ENCODE results near the gene RUNDC3A. TPM values are rescaled to one million over a fixed set of nuclear protein-coding genes. Genes with fewer than 3 reads are reported as not detected.

The RUNDC3A gene
- total and polyA plus RNA-seq, 2 of the 13 experiments (the other 11 are each of a cell fraction or from before 2014, with no cell fraction given): 0.25 TPM; not detected in 1

GRCh38 chr17:44308320-44308818 lies at the start of gene RUNDC3A (continued):
- TF ChIP-seq CSRNP2 (CRISPR knock-in tag; conservative IDR thresholded peaks at IDR 0.05; ENCODE audit: low read depth): no peak
- peak; percentile 75; the same call in 1 of the 2 replicates for TF ChIP-seq RFXANK (CRISPR knock-in tag; IDR thresholded peaks at IDR 0.05)
- 0 out of 2 replicates have a peak, but pooled peaks have one; percentile 42 for TF ChIP-seq PBX3 (CRISPR knock-in tag; IDR thresholded peaks at IDR 0.05; ENCODE audit: borderline replicate concordance)
- no peak for TF ChIP-seq PAWR (CRISPR knock-in tag; IDR thresholded peaks at IDR 0.05; ENCODE audit: borderline replicate concordance)
- TF ChIP-seq FOXO1 (CRISPR knock-in tag; IDR thresholded peaks at IDR 0.05): peak; percentile 40; the same call in 1 of the 2 replicates
- TF ChIP-seq RNF219 (CRISPR knock-in tag; IDR thresholded peaks at IDR 0.05): no peak
- no peak for TF ChIP-seq GRHL1 (CRISPR knock-in tag; conservative IDR thresholded peaks at IDR 0.05)
- no peak for TF ChIP-seq IRF1 (CRISPR knock-in tag; IDR thresholded peaks at IDR 0.05; ENCODE audit: low read depth)
- 0 out of 2 replicates have a peak, but pooled peaks have one; percentile 65 for TF ChIP-seq TMF1 (CRISPR knock-in tag; IDR thresholded peaks at IDR 0.05; ENCODE audit: low read depth)
- peak; percentile 70 for TF ChIP-seq NFYC (CRISPR knock-in tag; IDR thresholded peaks at IDR 0.05)
- TF ChIP-seq ZSCAN20 (CRISPR knock-in tag; IDR thresholded peaks at IDR 0.05; ENCODE audit: borderline replicate concordance): peak; percentile 97
- peak; percentile 76 for TF ChIP-seq HOXA3 (CRISPR knock-in tag; IDR thresholded peaks at IDR 0.05)
- TF ChIP-seq ZNF414 (CRISPR knock-in tag; IDR thresholded peaks at IDR 0.05): peak; percentile 66; the same call in 1 of the 2 replicates
- no peak for TF ChIP-seq GPN1 (CRISPR knock-in tag; IDR thresholded peaks at IDR 0.05; ENCODE audit: borderline replicate concordance)
- TF ChIP-seq ZNF841 (CRISPR knock-in tag; IDR thresholded peaks at IDR 0.05; ENCODE audit: borderline replicate concordance): 0 out of 2 replicates have a peak, but pooled peaks have one; percentile 82
- TF ChIP-seq ZNF784 (CRISPR knock-in tag; IDR thresholded peaks at IDR 0.05; ENCODE audit: borderline replicate concordance): peak; percentile 57; the same call in 1 of the 2 replicates
- TF ChIP-seq ZNF629 (CRISPR knock-in tag; conservative IDR thresholded peaks at IDR 0.05): no peak
- TF ChIP-seq XRCC5 (optimal IDR thresholded peaks at IDR 0.05; ENCODE audit: low read length): no peak
